ENCODE data around the gene RUNDC3A.
A peak's percentile ranks its signal among the peaks of the same experiment; 100 is the strongest.
"Not testable (repeated sequence)": the region's sequence is repeated elsewhere in the genome, so short reads cannot be mapped to it uniquely, and the experiment has no call there.

RUNDC3A gene

GRCh38 chr17:44343510-44344209 lies 35.3 kb downstream of the RUNDC3A start:
- peak overlapping the region; percentile 97 for H3K27ac Mint-ChIP-seq
- H3K27me3 Mint-ChIP-seq = no peaks in the 10 kb centered on the region
- no peak overlapping the region for H3K4me3 Mint-ChIP-seq
- no peak for ATAC-seq
- no peaks in the 10 kb centered on the region for H3K9me3 Mint-ChIP-seq
- peaks cover 43% of the 10 kb centered on the region for H3K4me1 Mint-ChIP-seq
- peaks cover 10% of the 10 kb centered on the region for H3K36me3 Mint-ChIP-seq

- no peaks in the 10 kb centered on the region for H3K9me3 Mint-ChIP-seq
- H3K27me3 Mint-ChIP-seq = no peaks in the 10 kb centered on the region
- peaks cover 55% of the 10 kb centered on the region for H3K4me1 Mint-ChIP-seq
- ATAC-seq = peak; percentile 83
- peaks cover 17% of the 10 kb centered on the region for H3K36me3 Mint-ChIP-seq
- H3K4me3 Mint-ChIP-seq = peak within 1 kb of the TSS; percentile 95
- peak within 1 kb of the TSS; percentile 97 for H3K27ac Mint-ChIP-seq
These were observed 36.6 kb downstream of the RUNDC3A start, which contains the start of gene GRN for GRCh38 chr17:44344939-44345453. GRN (plus strand) TSS chr17:44345302; CDS start chr17:44349165, 3,863 bp downstream.

- Mint-ChIP-seq H3K4me1 (peaks cover 60% of the 10 kb centered on the region), H3K27ac (peak overlapping the region; percentile 97), H3K27me3 (no peaks in the 10 kb centered on the region), H3K36me3 (peaks cover 21% of the 10 kb centered on the region), H3K4me3 (peak overlapping the region; percentile 95), H3K9me3 (no peaks in the 10 kb centered on the region)
- peak; percentile 21 for ATAC-seq
These were observed 37.1 kb downstream of the RUNDC3A start for GRCh38 chr17:44345454-44346026.

- H3K4me1 Mint-ChIP-seq = peaks cover 64% of the 10 kb centered on the region
- H3K9me3 Mint-ChIP-seq = no peaks in the 10 kb centered on the region
- peak overlapping the region; percentile 95 for H3K4me3 Mint-ChIP-seq
- H3K27me3 Mint-ChIP-seq = no peaks in the 10 kb centered on the region
- no peak for ATAC-seq
- H3K27ac Mint-ChIP-seq = peak overlapping the region; percentile 97
- H3K36me3 Mint-ChIP-seq = peaks cover 27% of the 10 kb centered on the region
These were observed 37.9 kb downstream of the RUNDC3A start for GRCh38 chr17:44346064-44346844.

GRCh38 chr17:44347206-44348055 lies 39.0 kb downstream of the RUNDC3A start:
- peak; percentile 46 for ATAC-seq
- Mint-ChIP-seq H3K4me1 (peaks cover 75% of the 10 kb centered on the region), H3K4me3 (peak overlapping the region; percentile 95), H3K36me3 (peaks cover 38% of the 10 kb centered on the region), H3K27ac (peak overlapping the region; percentile 97)
- not testable (repeated sequence) for H3K9me3 Mint-ChIP-seq, H3K27me3 Mint-ChIP-seq

- Mint-ChIP-seq H3K9me3 (no peaks in the 10 kb centered on the region), H3K4me3 (peak overlapping the region; percentile 29), H3K27me3 (no peaks in the 10 kb centered on the region), H3K4me1 (peaks cover 84% of the 10 kb centered on the region), H3K36me3 (peaks cover 46% of the 10 kb centered on the region), H3K27ac (peak overlapping the region; percentile 97)
- ATAC-seq = peak; percentile 88
These were observed 40.0 kb downstream of the RUNDC3A start for GRCh38 chr17:44348234-44348987.

GRCh38 chr17:44348988-44349364 lies 40.6 kb downstream of the RUNDC3A start:
- Mint-ChIP-seq H3K27ac (peak overlapping the region; percentile 97), H3K9me3 (no peaks in the 10 kb centered on the region), H3K4me3 (peak overlapping the region; percentile 29), H3K36me3 (peaks cover 46% of the 10 kb centered on the region), H3K4me1 (peaks cover 84% of the 10 kb centered on the region), H3K27me3 (no peaks in the 10 kb centered on the region)
- ATAC-seq = no peak

GRCh38 chr17:44349553-44350070 lies 41.2 kb downstream of the RUNDC3A start:
- H3K27ac Mint-ChIP-seq = peak overlapping the region; percentile 97
- H3K36me3 Mint-ChIP-seq = peaks cover 46% of the 10 kb centered on the region
- no peak for ATAC-seq
- no peaks in the 10 kb centered on the region for H3K27me3 Mint-ChIP-seq
- H3K9me3 Mint-ChIP-seq = no peaks in the 10 kb centered on the region
- peak overlapping the region; percentile 54 for H3K4me3 Mint-ChIP-seq
- H3K4me1 Mint-ChIP-seq = peaks cover 80% of the 10 kb centered on the region

- Mint-ChIP-seq H3K27ac (peak overlapping the region; percentile 28), H3K9me3 (no peaks in the 10 kb centered on the region), H3K36me3 (peaks cover 43% of the 10 kb centered on the region), H3K27me3 (no peaks in the 10 kb centered on the region), H3K4me3 (no peak overlapping the region), H3K4me1 (peaks cover 71% of the 10 kb centered on the region)
- ATAC-seq = no peak
These were observed 42.4 kb downstream of the RUNDC3A start for GRCh38 chr17:44350733-44351226.

GRCh38 chr17:44351464-44351863 lies 43.1 kb downstream of the RUNDC3A start:
- Mint-ChIP-seq H3K27ac (no peak overlapping the region), H3K4me3 (no peak overlapping the region), H3K36me3 (peaks cover 37% of the 10 kb centered on the region), H3K27me3 (no peaks in the 10 kb centered on the region), H3K9me3 (no peaks in the 10 kb centered on the region), H3K4me1 (peaks cover 64% of the 10 kb centered on the region)
- no peak for ATAC-seq

- Mint-ChIP-seq H3K27ac (no peak overlapping the region), H3K4me1 (peaks cover 57% of the 10 kb centered on the region), H3K4me3 (no peak overlapping the region), H3K9me3 (no peaks in the 10 kb centered on the region), H3K27me3 (no peaks in the 10 kb centered on the region), H3K36me3 (peaks cover 37% of the 10 kb centered on the region)
- no peak for ATAC-seq
These were observed 43.8 kb downstream of the RUNDC3A start for GRCh38 chr17:44351961-44352827.

GRCh38 chr17:44352828-44353671 lies 44.6 kb downstream of the RUNDC3A start:
- Mint-ChIP-seq H3K36me3 (peaks cover 37% of the 10 kb centered on the region), H3K4me3 (peak overlapping the region; percentile 30), H3K9me3 (no peaks in the 10 kb centered on the region), H3K27me3 (no peaks in the 10 kb centered on the region), H3K27ac (no peak overlapping the region), H3K4me1 (peaks cover 48% of the 10 kb centered on the region)
- no peak for ATAC-seq

Measured in stimulated activated memory B cell treated with anti-CD40 and anti-IgM and Interleukin-4, amounts not matched to agents 10 μg/mL and 1 μg/mL and 100 μg/mL, for 72 hours (primary cell).